Thymus (tissue), 11 donors: ENCODE measurements around the gene CDC25B. TPM values are rescaled to one million over a fixed set of nuclear protein-coding genes. Genes with fewer than 3 reads are reported as not detected.
A peak's percentile ranks its signal among the peaks of the same experiment; 100 is the strongest.
"Not testable (repeated sequence)": the region's sequence is repeated elsewhere in the genome, so short reads cannot be mapped to it uniquely, and the experiment has no call there.

Source experiments
- DNase-seq, 9 donors: peaks; one replicate each; pipeline ENCODE4 v3.0.0-alpha.2; 2013; ENCODE audit warnings: low spot score in 9 of 9, low read depth in 6 of 9, missing footprints in 1 of 9
- H3K27ac ChIP-seq, 2 donors: one replicate each; pipeline ENCODE4 v1.5.1; 2013; ENCODE audit warnings: control low read depth in 1 of 2, low read depth in 1 of 2, low read length in 1 of 2, mild to moderate bottlenecking in 1 of 2, moderate library complexity in 1 of 2
- H3K27me3 ChIP-seq, 2 donors: one replicate each; pipeline ENCODE4 v1.5.1; 2013; ENCODE audit warnings: low read length in 1 of 2; ENCODE audit not compliant: control insufficient read depth in 2 of 2, insufficient read depth in 1 of 2
- H3K36me3 ChIP-seq, 2 donors: one replicate each; pipeline ENCODE4 v1.5.1; 2013; ENCODE audit warnings: low read length in 1 of 2, mild to moderate bottlenecking in 1 of 2, moderate library complexity in 1 of 2; ENCODE audit not compliant: control insufficient read depth in 2 of 2, insufficient read depth in 2 of 2
- H3K4me1 ChIP-seq, 2 donors: one replicate each; pipeline ENCODE4 v1.5.1; 2013; ENCODE audit warnings: low read length in 2 of 2; ENCODE audit not compliant: control insufficient read depth in 2 of 2, insufficient read depth in 2 of 2
- H3K4me3 ChIP-seq, 2 donors: one replicate each; pipeline ENCODE4 v1.5.1; 2013; ENCODE audit warnings: low read length in 2 of 2, control low read depth in 1 of 2, mild to moderate bottlenecking in 1 of 2
- H3K9me3 ChIP-seq, 2 donors: one replicate each; pipeline ENCODE4 v1.5.1; 2013; ENCODE audit warnings: low read length in 1 of 2, mild to moderate bottlenecking in 1 of 2; ENCODE audit not compliant: control insufficient read depth in 2 of 2, insufficient read depth in 1 of 2
- WGBS: extraction: QIAGEN DNeasy Blood & Tissue Kit; methylation state at CpG from one replicate; pipeline ENCODE4 v1.1.7; 2013; 5-methylcytosine and 5-hydroxymethylcytosine counted together
- polyA plus RNA-seq: library from polyadenylated mRNA; stranded (reverse); fragments of 200-250 nt; gene quantifications from one replicate; pipeline ENCODE4 v1.2.3, GENCODE V29; 2013
- total RNA-seq: library from RNA; stranded (reverse); fragments of 120-200 nt; gene quantifications from one replicate; pipeline ENCODE4 v1.2.4, GENCODE V29; 2013
- donor health status: healthy.

CDC25B gene
- total and polyA plus RNA-seq, 2 donors, result 21.1 to 56.4 TPM

DNA sequence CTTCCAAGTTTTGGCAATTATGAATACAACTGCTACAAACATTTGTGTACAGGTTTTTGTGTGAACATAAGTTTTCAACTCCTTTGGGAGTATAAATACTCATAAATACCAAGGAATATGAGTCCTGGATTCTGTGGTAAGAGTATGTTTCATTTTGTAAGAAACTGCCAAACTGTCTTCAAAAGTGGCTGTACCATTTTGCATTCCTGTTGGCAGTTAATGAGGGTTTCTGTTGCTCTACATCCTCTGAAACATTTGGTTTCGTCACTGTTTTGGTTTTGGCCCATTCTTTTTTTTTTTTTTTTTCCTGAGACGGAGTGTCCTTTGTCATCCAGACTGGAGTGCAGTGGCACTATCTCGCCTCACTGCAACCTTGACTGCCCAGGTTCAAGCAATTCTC, 32.7 kb downstream of the CDC25B start:
- no peaks in the 10 kb centered on the region for H3K27me3 ChIP-seq
- no peak overlapping the region for H3K4me3 ChIP-seq
- no peak overlapping the region for H3K27ac ChIP-seq
- H3K9me3 ChIP-seq, result no peaks in the 10 kb centered on the region
- H3K36me3 ChIP-seq, result peaks cover 19 to 29% of the 10 kb centered on the region in 2 donors
- DNase-seq, result no peak
- no peaks in the 10 kb centered on the region for H3K4me1 ChIP-seq
- WGBS, result 97% methylated on average over 3 of the region's 3 CpGs

DNA sequence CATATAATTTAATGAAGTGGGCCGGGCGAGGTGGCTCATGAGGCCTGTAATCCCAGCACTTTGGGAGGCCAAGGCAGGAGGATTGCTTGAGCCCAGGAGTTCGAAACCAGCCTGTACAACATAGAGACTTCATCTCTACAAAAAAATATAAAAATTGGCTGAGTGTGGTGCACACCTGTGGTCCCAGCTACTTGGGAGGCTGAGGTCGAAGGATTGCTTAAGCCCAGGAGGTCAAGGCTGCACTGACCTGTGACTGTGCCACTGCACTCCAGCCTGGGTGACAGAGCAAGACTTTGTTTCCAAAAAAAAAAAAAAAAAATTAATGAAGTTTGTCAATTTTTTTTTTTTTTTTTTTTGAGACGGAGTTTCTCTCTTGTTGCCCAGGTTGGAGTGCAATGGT, 33.8 kb downstream of the CDC25B start:
- H3K27ac ChIP-seq, DNase-seq, H3K4me3 ChIP-seq, H3K4me1 ChIP-seq, H3K9me3 ChIP-seq, H3K27me3 ChIP-seq: not testable (repeated sequence)
- peaks cover 13 to 18% of the 10 kb centered on the region in 2 donors for H3K36me3 ChIP-seq
- 98% methylated on average over 5 of the region's 5 CpGs for WGBS

DNA sequence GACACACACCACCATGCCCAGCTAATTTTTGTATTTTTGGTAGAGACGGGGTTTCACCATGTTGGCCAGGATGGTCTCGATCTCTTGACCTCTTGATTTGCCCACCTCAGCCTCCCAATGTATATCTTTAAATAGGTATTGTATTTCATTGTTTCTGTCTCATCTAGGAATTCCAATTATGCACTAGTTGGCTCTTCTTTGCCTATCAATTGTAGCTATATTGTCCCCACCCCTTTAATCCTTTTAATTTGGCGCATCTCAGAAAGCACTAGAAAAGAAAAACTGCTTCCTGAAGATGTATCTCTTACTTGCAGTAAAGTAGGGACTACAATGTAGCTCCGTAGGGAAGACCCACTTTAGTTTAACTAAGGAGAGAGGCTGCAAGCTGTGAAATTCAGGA, 40.0 kb downstream of the CDC25B start:
- DNase-seq, result no peak
- Histone ChIP-seq H3K27ac (no peak overlapping the region), H3K36me3 (no peaks in the 10 kb centered on the region), H3K27me3 (no peaks in the 10 kb centered on the region), H3K9me3 (no peaks in the 10 kb centered on the region), H3K4me3 (no peak overlapping the region), H3K4me1 (peaks cover 7 to 14% of the 10 kb centered on the region in 2 donors)
- 98% methylated on average over 4 of the region's 4 CpGs for WGBS

GRCh38 chr20:3839328-3839727, 43.2 kb downstream of the CDC25B start:
- Histone ChIP-seq H3K36me3 (no peaks in the 10 kb centered on the region), H3K4me1 (peaks cover 7 to 14% of the 10 kb centered on the region in 2 donors), H3K27ac (peak overlapping the region in 1 of 2 donors; percentile 19), H3K27me3 (no peaks in the 10 kb centered on the region), H3K4me3 (no peak overlapping the region), H3K9me3 (no peaks in the 10 kb centered on the region)
- 14% methylated on average over 3 of the region's 3 CpGs for WGBS
- DNase-seq, result peak in 2 of 9 donors; percentile 51 to 63

GRCh38 chr20:3840201-3840600, 44.1 kb downstream of the CDC25B start:
- H3K4me3 ChIP-seq, H3K9me3 ChIP-seq, DNase-seq, H3K27me3 ChIP-seq, H3K27ac ChIP-seq, H3K36me3 ChIP-seq: not testable (repeated sequence)
- H3K4me1 ChIP-seq, result peaks cover 7 to 14% of the 10 kb centered on the region in 2 donors
- 96% methylated on average over 7 of the region's 7 CpGs for WGBS

GRCh38 chr20:3842348-3842930, 46.3 kb downstream of the CDC25B start:
- 88% methylated on average over 7 of the region's 7 CpGs for WGBS
- H3K9me3 ChIP-seq, result peaks cover 0 to 7% of the 10 kb centered on the region in 2 donors

GRCh38 chr20:3843490-3843889, 47.4 kb downstream of the CDC25B start:
- Histone ChIP-seq H3K27me3 (no peaks in the 10 kb centered on the region), H3K27ac (no peak overlapping the region), H3K9me3 (peaks cover 0 to 7% of the 10 kb centered on the region in 2 donors), H3K4me1 (peaks cover 14 to 26% of the 10 kb centered on the region in 2 donors), H3K36me3 (no peaks in the 10 kb centered on the region), H3K4me3 (no peak overlapping the region)
- WGBS, result 77% methylated on average over 5 of the region's 5 CpGs
- no peak for DNase-seq

More at GRCh38 chr20:3842348-3842930, 46.3 kb downstream of the CDC25B start:
- H3K36me3 ChIP-seq, result no peaks in the 10 kb centered on the region
- no peak for DNase-seq
- peaks cover 11 to 22% of the 10 kb centered on the region in 2 donors for H3K4me1 ChIP-seq
- no peak overlapping the region for H3K4me3 ChIP-seq
- H3K27ac ChIP-seq, result no peak overlapping the region
- H3K27me3 ChIP-seq, result no peaks in the 10 kb centered on the region

DNA sequence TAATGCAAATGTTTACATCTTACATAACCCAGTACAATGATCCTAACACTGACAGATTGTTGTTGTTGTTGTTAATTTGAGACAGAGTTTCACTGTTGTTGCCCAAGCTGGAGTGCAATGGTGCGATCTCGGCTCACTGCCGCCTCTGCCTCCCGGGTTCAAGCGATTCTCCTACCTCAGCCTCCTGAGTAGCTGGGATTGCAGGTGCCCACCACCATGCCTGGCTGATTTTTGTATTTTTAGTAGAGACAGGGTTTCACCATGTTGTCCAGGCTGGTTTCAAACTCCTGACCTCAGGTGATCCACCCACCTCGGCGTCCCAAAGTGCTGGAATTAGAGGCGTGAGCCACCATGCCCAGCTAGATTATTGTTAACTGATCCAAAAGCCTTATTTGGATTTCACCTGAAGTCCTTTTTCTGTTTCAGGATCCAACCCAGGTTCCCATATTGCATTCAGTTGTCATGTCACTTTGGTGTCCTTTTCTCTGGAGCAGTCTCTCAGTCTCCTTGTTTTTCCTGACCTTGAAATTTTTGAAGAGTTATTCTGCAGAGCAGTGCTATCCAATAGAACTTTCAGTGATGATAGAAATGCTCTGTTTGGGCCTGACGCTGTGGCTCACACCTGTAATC, 48.0 kb downstream of the CDC25B start:
- not testable (repeated sequence) for DNase-seq, H3K27ac ChIP-seq, H3K9me3 ChIP-seq, H3K4me3 ChIP-seq, H3K36me3 ChIP-seq, H3K27me3 ChIP-seq
- WGBS, result 98% methylated on average over 9 of the region's 9 CpGs
- peaks cover 10 to 21% of the 10 kb centered on the region in 2 donors for H3K4me1 ChIP-seq

DNA sequence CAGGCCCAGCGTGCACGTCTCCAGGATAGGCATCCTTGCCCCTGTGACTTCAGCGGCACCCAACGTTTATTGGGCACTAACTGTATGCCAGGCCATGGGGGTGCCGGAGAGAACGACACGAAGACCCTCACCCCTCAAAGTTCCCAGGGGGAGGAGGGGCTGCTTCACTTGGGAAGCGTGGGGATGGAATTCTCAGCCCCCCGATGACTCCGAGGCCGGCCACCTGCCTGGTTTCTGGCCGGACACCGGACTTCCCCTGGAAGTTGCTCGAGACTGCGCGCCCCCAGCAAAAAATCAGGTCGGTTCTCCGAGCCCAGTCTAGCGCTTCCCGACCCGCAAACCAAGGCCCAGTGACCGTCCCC, 50.2 kb downstream of the CDC25B start:
- Histone ChIP-seq H3K27me3 (no peaks in the 10 kb centered on the region), H3K4me3 (peak overlapping the region; percentile 75 to 93), H3K4me1 (peaks cover 7 to 14% of the 10 kb centered on the region in 2 donors), H3K9me3 (peaks cover 0 to 7% of the 10 kb centered on the region in 2 donors), H3K27ac (peak overlapping the region; percentile 46 to 75), H3K36me3 (no peaks in the 10 kb centered on the region)
- peak in 3 of 9 donors; percentile 3 to 45 (median 19) for DNase-seq
- WGBS, result under 1% methylated on average over 22 of the region's 22 CpGs
